Breast epithelium (tissue), 3 donors: Measurements from ENCODE around the gene HDAC6.

Experiments used
- POLR2AphosphoS5 ChIP-seq, 3 donors: sonication (generic); formaldehyde crosslinking; IDR thresholded peaks; one replicate each; pipeline ENCODE4 v1.6.1; 2017; ENCODE audit warnings: antibody characterized with exemption in 3 of 3
- TF ChIP-seq, protein P1 (sequence below), 3 donors: fragments of 450-650 bp; IDR thresholded peaks; one replicate each; pipeline ENCODE4 v1.5.1; 2016 to 2017; ENCODE audit warnings: antibody characterized with exemption in 3 of 3, mild to moderate bottlenecking in 3 of 3, moderate library complexity in 3 of 3

DNA sequence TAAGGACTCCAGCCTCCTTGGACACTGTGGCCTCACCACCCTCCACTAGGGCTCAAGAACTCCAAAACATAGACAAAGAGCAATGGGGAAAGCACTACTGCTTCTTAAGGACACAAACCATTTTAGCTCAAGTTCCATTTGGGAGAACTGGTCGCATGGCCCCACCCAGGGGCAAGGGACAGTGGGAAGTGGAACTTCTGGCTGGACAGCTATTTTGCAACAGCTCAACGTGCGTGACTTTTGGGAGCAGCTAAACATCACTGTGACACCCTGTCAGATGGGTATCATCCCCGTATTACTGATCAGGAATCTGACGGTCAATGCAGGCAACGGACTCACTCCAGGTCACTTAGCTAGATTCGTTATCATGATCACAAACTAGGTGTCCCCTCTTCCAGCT, 49.4 kb upstream of the HDAC6 start:
- TF ChIP-seq, protein P1, sequence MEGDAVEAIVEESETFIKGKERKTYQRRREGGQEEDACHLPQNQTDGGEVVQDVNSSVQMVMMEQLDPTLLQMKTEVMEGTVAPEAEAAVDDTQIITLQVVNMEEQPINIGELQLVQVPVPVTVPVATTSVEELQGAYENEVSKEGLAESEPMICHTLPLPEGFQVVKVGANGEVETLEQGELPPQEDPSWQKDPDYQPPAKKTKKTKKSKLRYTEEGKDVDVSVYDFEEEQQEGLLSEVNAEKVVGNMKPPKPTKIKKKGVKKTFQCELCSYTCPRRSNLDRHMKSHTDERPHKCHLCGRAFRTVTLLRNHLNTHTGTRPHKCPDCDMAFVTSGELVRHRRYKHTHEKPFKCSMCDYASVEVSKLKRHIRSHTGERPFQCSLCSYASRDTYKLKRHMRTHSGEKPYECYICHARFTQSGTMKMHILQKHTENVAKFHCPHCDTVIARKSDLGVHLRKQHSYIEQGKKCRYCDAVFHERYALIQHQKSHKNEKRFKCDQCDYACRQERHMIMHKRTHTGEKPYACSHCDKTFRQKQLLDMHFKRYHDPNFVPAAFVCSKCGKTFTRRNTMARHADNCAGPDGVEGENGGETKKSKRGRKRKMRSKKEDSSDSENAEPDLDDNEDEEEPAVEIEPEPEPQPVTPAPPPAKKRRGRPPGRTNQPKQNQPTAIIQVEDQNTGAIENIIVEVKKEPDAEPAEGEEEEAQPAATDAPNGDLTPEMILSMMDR (IDR thresholded peaks at IDR 0.05), result no peak
- TF ChIP-seq POLR2AphosphoS5 (IDR thresholded peaks at IDR 0.05), result no peak
